Dermis microvascular lymphatic vessel endothelial cell (primary cell): ENCODE measurements around the gene RAB11FIP4. TPM values are rescaled to one million over a fixed set of nuclear protein-coding genes. Genes with fewer than 3 reads are reported as not detected.

Experiments used
- DNase-seq, 2 donors: peaks; one replicate each; pipeline versions ENCODE4 v3.0.0 to v3.0.0-alpha.2; 2010; ENCODE audit warnings: low read depth in 2 of 2
- total RNA-seq: library from RNA; depleted of rRNA; stranded (reverse); fragments of >200 nt; gene quantifications from 2 replicates; pipeline ENCODE4 v1.2.1, GENCODE V29; 2014

RAB11FIP4 gene
- total RNA-seq, 1 donor from 2014 or later, result not detected

GRCh38 chr17:31587462-31587861, 196.0 kb downstream of the RAB11FIP4 start:
- DNase-seq, result no peak

Other genes starting within 250 kb of the RAB11FIP4 start
- 1.7 and 14.5 TPM in 2 replicates for gene OMG, start 94.4 kb upstream of the RAB11FIP4 start, total RNA-seq
- gene EVI2B, start 77.6 kb upstream of the RAB11FIP4 start, total RNA-seq, result 0.13 TPM in 2 replicates
- gene EVI2A, start 70.1 kb upstream of the RAB11FIP4 start, total RNA-seq, result 0.13 TPM in 2 replicates